Measurements from ENCODE around the gene PRKAG2. TPM values are rescaled to one million over a fixed set of nuclear protein-coding genes. Genes with fewer than 3 reads are reported as not detected.

The PRKAG2 gene
- total RNA-seq, 1 experiment from 2014 or later = 73.9 TPM

DNA sequence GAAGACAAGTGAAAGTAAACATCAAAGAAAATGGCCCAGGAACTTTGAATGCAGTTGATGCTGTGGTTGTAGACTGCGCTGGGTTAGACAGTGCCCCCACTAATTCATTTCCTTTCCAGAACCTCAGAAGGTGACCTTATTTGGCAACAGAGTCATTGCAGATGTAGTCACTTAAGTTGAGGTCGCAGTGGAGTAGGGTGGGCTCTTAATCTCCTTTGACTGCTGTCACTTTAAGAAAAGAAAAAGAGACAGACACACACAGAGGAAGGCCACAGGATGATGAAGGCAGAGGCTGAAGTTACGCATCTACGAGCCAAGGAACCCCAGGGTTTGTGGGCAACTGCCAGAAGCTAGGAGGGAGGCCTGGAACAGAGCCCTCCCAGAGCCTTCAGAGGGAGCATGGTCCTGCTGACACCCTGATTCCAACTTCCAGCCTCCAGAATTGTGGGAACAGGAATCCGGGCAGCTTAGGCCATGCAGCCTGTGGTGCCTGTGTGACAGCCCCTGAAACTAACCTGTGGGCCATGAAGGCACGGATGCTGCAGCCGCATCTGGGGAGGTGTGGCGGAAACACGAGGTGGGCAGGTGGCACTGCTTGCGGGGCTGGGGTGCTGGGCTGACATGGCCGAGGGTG is 107.6 kb downstream of the PRKAG2 start:
- no TSS peak for BruUV-seq (replicated peaks)
- Mint-ChIP-seq H3K27me3 (ENCODE audit: insufficient read depth, unreplicated experiment) (peaks cover 14% of the 10 kb centered on the region), H3K4me1 (ENCODE audit: insufficient read depth, unreplicated experiment) (peaks cover 5% of the 10 kb centered on the region), H3K36me3 (ENCODE audit: insufficient read depth, unreplicated experiment) (no peaks in the 10 kb centered on the region), H3K4me3 (ENCODE audit: unreplicated experiment) (no peak overlapping the region), H3K9me3 (ENCODE audit: unreplicated experiment) (no peaks in the 10 kb centered on the region), H3K27ac (ENCODE audit: low read depth, unreplicated experiment) (no peak overlapping the region)
- CTCF ChIA-PET = interaction anchor here (0.6 to 4.6 kb wide), 5 partner anchors 9 to 321 kb away, joined by 3 to 31 read pairs (median 3); no protein-coding TSS in a partner anchor
- no peak for DNase-seq (ENCODE audit: unreplicated experiment)
- TF ChIP-seq, protein P1, sequence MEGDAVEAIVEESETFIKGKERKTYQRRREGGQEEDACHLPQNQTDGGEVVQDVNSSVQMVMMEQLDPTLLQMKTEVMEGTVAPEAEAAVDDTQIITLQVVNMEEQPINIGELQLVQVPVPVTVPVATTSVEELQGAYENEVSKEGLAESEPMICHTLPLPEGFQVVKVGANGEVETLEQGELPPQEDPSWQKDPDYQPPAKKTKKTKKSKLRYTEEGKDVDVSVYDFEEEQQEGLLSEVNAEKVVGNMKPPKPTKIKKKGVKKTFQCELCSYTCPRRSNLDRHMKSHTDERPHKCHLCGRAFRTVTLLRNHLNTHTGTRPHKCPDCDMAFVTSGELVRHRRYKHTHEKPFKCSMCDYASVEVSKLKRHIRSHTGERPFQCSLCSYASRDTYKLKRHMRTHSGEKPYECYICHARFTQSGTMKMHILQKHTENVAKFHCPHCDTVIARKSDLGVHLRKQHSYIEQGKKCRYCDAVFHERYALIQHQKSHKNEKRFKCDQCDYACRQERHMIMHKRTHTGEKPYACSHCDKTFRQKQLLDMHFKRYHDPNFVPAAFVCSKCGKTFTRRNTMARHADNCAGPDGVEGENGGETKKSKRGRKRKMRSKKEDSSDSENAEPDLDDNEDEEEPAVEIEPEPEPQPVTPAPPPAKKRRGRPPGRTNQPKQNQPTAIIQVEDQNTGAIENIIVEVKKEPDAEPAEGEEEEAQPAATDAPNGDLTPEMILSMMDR (IDR thresholded peaks at IDR 0.05; ENCODE audit: unreplicated experiment) = no peak
- intact Hi-C loops (cut with micrococcal nuclease) = no loop called here
- POLR2A ChIA-PET = no interaction called here

DNA sequence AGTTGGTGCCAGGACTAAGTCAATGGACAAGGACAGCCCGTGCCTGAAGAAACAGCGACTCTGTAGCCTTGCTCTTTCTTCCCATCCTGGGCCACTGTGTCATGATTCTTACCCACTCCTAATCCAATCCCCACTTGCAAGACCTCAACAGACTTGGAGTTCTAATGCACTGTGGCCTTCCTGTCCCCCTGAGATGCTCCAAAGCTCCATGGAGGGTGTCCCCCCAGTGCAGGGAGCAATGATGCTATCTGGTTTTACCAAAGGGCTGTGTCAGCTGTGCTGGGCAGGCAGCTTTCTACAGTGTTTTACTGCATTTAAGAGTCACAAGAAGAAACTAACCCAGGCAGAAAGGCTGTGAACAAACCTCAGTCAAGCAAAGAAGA is 108.1 kb downstream of the PRKAG2 start:
- POLR2A ChIA-PET = no interaction called here
- H3K4me3 Mint-ChIP-seq (ENCODE audit: unreplicated experiment) = no peak overlapping the region
- CTCF ChIA-PET = interaction anchor here (0.6 to 4.6 kb wide), 6 partner anchors 9 to 321 kb away, joined by 3 to 31 read pairs (median 9); no protein-coding TSS in a partner anchor
- H3K9me3 Mint-ChIP-seq (ENCODE audit: unreplicated experiment) = no peaks in the 10 kb centered on the region
- intact Hi-C loops (cut with micrococcal nuclease) = no loop called here
- TF ChIP-seq, protein P1 (IDR thresholded peaks at IDR 0.05; ENCODE audit: unreplicated experiment) = no peak
- H3K27ac Mint-ChIP-seq (ENCODE audit: low read depth, unreplicated experiment) = no peak overlapping the region
- DNase-seq (ENCODE audit: unreplicated experiment) = no peak
- H3K36me3 Mint-ChIP-seq (ENCODE audit: insufficient read depth, unreplicated experiment) = no peaks in the 10 kb centered on the region
- peaks cover 5% of the 10 kb centered on the region for H3K4me1 Mint-ChIP-seq (ENCODE audit: insufficient read depth, unreplicated experiment)
- no TSS peak for BruUV-seq (replicated peaks)
- H3K27me3 Mint-ChIP-seq (ENCODE audit: insufficient read depth, unreplicated experiment) = peaks cover 14% of the 10 kb centered on the region

DNA sequence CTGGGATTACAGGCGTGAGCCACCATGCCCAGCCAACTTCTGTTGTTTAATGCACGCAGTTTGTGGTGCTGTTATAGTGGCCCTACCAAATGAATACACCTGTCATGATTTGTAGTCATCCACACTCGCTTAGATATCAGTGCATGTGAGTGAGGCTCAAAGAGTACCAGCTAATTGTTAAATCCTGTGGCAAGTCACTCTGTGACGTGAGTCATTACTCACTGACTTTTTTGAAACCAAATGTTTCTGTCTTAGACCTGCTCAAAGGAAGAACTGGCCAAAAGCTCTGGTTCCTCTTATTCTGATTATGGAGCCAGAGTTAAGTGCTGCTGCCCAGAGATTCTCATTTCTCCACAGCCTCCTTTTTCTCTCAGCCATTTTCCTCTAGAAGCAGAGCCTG is 109.4 kb downstream of the PRKAG2 start:
- TF ChIP-seq, protein P1 (IDR thresholded peaks at IDR 0.05; ENCODE audit: unreplicated experiment) = no peak
- no peaks in the 10 kb centered on the region for H3K36me3 Mint-ChIP-seq (ENCODE audit: insufficient read depth, unreplicated experiment)
- peaks cover 5% of the 10 kb centered on the region for H3K4me1 Mint-ChIP-seq (ENCODE audit: insufficient read depth, unreplicated experiment)
- POLR2A ChIA-PET = interaction anchor here (0.8 kb wide), 1 partner anchor 401 kb away, joined by 6 read pairs; no protein-coding TSS in a partner anchor
- H3K27ac Mint-ChIP-seq (ENCODE audit: low read depth, unreplicated experiment) = no peak overlapping the region
- DNase-seq (ENCODE audit: unreplicated experiment) = no peak
- intact Hi-C loops (cut with micrococcal nuclease) = no loop called here
- H3K27me3 Mint-ChIP-seq (ENCODE audit: insufficient read depth, unreplicated experiment) = peaks cover 3% of the 10 kb centered on the region
- CTCF ChIA-PET = interaction anchor here (0.6 to 4.6 kb wide), 5 partner anchors 8 to 321 kb away, joined by 3 to 31 read pairs (median 9); no protein-coding TSS in a partner anchor
- no peak overlapping the region for H3K4me3 Mint-ChIP-seq (ENCODE audit: unreplicated experiment)
- H3K9me3 Mint-ChIP-seq (ENCODE audit: unreplicated experiment) = no peaks in the 10 kb centered on the region
- BruUV-seq (replicated peaks) = no TSS peak

DNA sequence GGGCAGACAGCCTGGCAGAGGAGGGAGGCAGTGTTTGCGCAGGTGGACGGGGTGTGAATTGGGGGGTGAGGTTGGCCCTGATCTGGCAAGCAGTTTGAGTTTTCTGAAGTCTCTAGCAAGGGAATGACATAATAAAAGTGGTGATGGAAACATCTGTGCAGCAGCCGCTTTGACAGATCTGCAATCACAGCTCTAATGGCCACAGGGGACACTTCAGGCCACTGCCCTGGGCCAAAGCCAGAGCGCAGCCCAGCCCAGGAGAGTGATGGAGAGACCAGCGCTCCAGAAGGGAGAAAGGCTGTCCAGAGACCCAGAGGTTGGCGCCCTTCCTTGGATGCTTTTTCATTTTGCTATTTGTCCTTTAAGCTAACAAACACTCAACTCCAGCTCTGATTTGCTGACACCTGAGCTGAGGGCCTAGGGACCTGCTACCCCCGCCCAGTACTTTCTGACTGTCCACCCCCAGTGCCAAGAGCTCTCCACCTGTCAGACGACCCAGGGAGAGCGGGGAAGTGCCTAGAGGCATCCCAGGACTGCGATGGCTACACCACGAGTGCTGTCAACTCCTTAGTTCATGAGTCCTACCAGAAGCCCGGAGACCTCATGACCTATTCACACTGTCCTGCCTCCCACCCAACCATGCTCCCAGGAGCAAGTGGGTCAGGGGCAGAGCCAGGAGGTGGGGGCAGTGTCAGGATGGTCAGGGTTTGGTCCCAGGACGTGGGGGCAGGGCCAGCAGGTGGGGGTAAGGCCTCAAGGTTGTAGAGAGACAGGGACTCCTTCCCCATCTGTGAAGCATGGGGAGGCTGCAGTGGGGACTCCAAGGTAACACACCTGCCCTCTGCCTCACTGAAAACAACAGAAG is 112.6 kb downstream of the PRKAG2 start:
- no peaks in the 10 kb centered on the region for H3K9me3 Mint-ChIP-seq (ENCODE audit: unreplicated experiment)
- CTCF ChIA-PET = interaction anchor here (0.5 to 1.2 kb wide), 5 partner anchors 18 to 634 kb away, joined by 3 to 4 read pairs (median 3); no protein-coding TSS in a partner anchor
- H3K27me3 Mint-ChIP-seq (ENCODE audit: insufficient read depth, unreplicated experiment) = no peaks in the 10 kb centered on the region

More for the DNA sequence above, 112.6 kb downstream of the PRKAG2 start:
- TF ChIP-seq, protein P1 (IDR thresholded peaks at IDR 0.05; ENCODE audit: unreplicated experiment) = no peak
- no peak overlapping the region for H3K4me3 Mint-ChIP-seq (ENCODE audit: unreplicated experiment)
- no TSS peak for BruUV-seq (replicated peaks)
- H3K27ac Mint-ChIP-seq (ENCODE audit: low read depth, unreplicated experiment) = no peak overlapping the region
- no peak for DNase-seq (ENCODE audit: unreplicated experiment)
- POLR2A ChIA-PET = interaction anchor here (0.7 to 0.9 kb wide), 2 partner anchors 10 to 118 kb away, joined by 3 read pairs; no protein-coding TSS in a partner anchor
- peaks cover 4% of the 10 kb centered on the region for H3K4me1 Mint-ChIP-seq (ENCODE audit: insufficient read depth, unreplicated experiment)
- intact Hi-C loops (cut with micrococcal nuclease) = no loop called here
- no peaks in the 10 kb centered on the region for H3K36me3 Mint-ChIP-seq (ENCODE audit: insufficient read depth, unreplicated experiment)
